ENCODE data around the gene CATSPER4. TPM values are rescaled to one million over a fixed set of nuclear protein-coding genes. Genes with fewer than 3 reads are reported as not detected.
A peak's percentile ranks its signal among the peaks of the same experiment; 100 is the strongest.

CATSPER4 gene
- total RNA-seq, 4 donors from 2014 or later, result not detected

- WGBS, 2 donors (ENCODE audit: low coverage in 1 of 2), result 40 to 60% methylated on average over 1 to 9 of the region's 12 CpGs
- Histone ChIP-seq H3K9me3 (no peaks in the 10 kb centered on the region), H3K4me3 (no peak overlapping the region), H3K4me1 (peaks cover 5 to 6% (median 6%) of the 10 kb centered on the region in 4 donors), H3K27me3 (peaks cover 41% of the 10 kb centered on the region), H3K36me3 (no peaks in the 10 kb centered on the region), H3K27ac (peak overlapping the region in 1 of 4 donors; percentile 25)
- in situ Hi-C loops (cut with MboI; ENCODE audit: low pct_ligation_motif_present in 1 of 4, low pct_unique_long_range_greater_than_20kb in 1 of 4, low sequenced_read_pairs in 3 of 4), result loop anchor here in 2 of 4 donors (25.0 kb wide), 1 partner anchor 119 kb away; the partner anchor contains the start of gene SLC30A2 (in 2 of the 2)
- TF ChIP-seq EP300 (IDR thresholded peaks at IDR 0.05; ENCODE audit: low read depth) (no peak), CTCF (IDR thresholded peaks at IDR 0.05) (no peak), POLR2A (IDR thresholded peaks at IDR 0.05) (no peak), POLR2AphosphoS5 (IDR thresholded peaks at IDR 0.05) (no peak)
- DNase-seq, result no peak
- intact Hi-C loops (cut with DNase I; ENCODE audit: low total_unique reads), result no loop called here
Observed at GRCh38 chr1:26156285-26157038, 33.9 kb upstream of the CATSPER4 start.

GRCh38 chr1:26158271-26158907, 32.0 kb upstream of the CATSPER4 start:
- no peak overlapping the region for H3K27ac ChIP-seq
- in situ Hi-C loops (cut with MboI; ENCODE audit: low pct_ligation_motif_present in 1 of 4, low pct_unique_long_range_greater_than_20kb in 1 of 4, low sequenced_read_pairs in 3 of 4) (loop anchor here in 2 of 4 donors (25.0 kb wide), 1 partner anchor 121 kb away; the partner anchor contains the start of gene SLC30A2 (in 2 of the 2)), intact Hi-C loops (cut with DNase I; ENCODE audit: low total_unique reads) (no loop called here)
- WGBS, 2 donors (ENCODE audit: low coverage in 1 of 2), result 77% methylated on average over 5 of the region's 5 CpGs; no CpG with 5 or more reads in 1 of the 2 donors
- H3K27me3 ChIP-seq, result peaks cover 55% of the 10 kb centered on the region
- H3K4me1 ChIP-seq, result peaks cover 7 to 14% (median 13%) of the 10 kb centered on the region in 4 donors
- TF ChIP-seq EP300 (IDR thresholded peaks at IDR 0.05; ENCODE audit: low read depth) (no peak), POLR2A (IDR thresholded peaks at IDR 0.05) (no peak), CTCF (IDR thresholded peaks at IDR 0.05) (no peak), POLR2AphosphoS5 (IDR thresholded peaks at IDR 0.05) (no peak)
- no peaks in the 10 kb centered on the region for H3K9me3 ChIP-seq
- DNase-seq, result no peak
- no peaks in the 10 kb centered on the region for H3K36me3 ChIP-seq
- H3K4me3 ChIP-seq, result no peak overlapping the region

- peaks cover 55% of the 10 kb centered on the region for H3K27me3 ChIP-seq
- H3K36me3 ChIP-seq, result no peaks in the 10 kb centered on the region
- 64% methylated on average over 6 of the region's 6 CpGs; no CpG with 5 or more reads in 1 of the 2 donors for WGBS, 2 donors (ENCODE audit: low coverage in 1 of 2)
- peaks cover 10 to 20% (median 17%) of the 10 kb centered on the region in 4 donors for H3K4me1 ChIP-seq
- no peak within 1 kb of the TSS for H3K4me3 ChIP-seq
- in situ Hi-C loops (cut with MboI; ENCODE audit: low pct_ligation_motif_present in 1 of 4, low pct_unique_long_range_greater_than_20kb in 1 of 4, low sequenced_read_pairs in 3 of 4), result loop anchor here in 2 of 4 donors (25.0 kb wide), 1 partner anchor 122 kb away; the partner anchor contains the start of gene SLC30A2 (in 2 of the 2)
- DNase-seq, result no peak
- TF ChIP-seq CTCF (IDR thresholded peaks at IDR 0.05) (no peak), EP300 (IDR thresholded peaks at IDR 0.05; ENCODE audit: low read depth) (no peak), POLR2A (IDR thresholded peaks at IDR 0.05) (no peak), POLR2AphosphoS5 (IDR thresholded peaks at IDR 0.05) (no peak)
- intact Hi-C loops (cut with DNase I; ENCODE audit: low total_unique reads), result no loop called here
- no peaks in the 10 kb centered on the region for H3K9me3 ChIP-seq
- peak within 1 kb of the TSS in 2 of 4 donors; percentile 19 to 28 for H3K27ac ChIP-seq
Observed at GRCh38 chr1:26158908-26159742, 31.3 kb upstream of the CATSPER4 start, which contains the start of gene FAM110D. Gene FAM110D (plus strand): TSS chr1:26159079. CDS start chr1:26161292, 2,213 bp downstream.

All from transverse colon (tissue), 4 donors.